Stromal cell of bone marrow (primary cell): Measurements from ENCODE around the gene IMPA2.

Experiments
- DNase-seq: peaks from one replicate; pipeline ENCODE4 v3.0.0-alpha.2; 2012; ENCODE audit warnings: low read depth

IMPA2 gene

DNA sequence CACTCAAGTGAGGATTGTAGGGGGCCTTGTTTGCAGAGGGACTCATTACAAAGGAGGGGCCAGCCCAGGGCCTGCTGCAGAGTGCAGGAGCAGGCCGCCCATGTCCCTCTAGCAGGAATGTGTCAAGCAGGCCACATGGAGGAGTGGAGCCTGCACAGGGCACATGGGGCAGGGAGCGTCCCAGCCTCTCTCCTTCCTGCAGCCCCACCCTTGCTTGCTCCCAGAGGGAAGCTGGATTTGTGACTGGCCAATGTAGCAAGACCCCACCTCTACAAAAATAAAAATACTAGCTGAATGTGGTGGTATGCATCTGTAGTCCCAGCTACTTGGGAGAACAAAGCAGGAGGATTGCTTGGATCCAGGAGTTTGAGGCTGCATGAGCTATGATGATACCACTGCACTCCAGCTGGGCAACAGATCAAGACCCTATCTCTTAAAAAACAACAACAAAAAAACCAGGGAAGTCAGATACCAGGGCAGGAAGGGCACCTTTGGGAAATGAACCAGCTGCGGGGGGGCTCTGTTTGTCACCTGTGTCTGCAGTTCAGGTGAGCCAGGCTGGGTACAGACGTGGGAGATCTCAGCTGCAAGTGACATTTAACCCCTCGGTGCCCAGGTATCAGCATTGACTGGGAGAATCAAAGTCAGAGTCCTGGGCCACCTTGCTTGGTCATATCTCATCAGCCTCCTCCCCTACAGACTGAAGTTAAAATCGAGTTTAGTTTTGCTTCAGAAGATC, 27.7 kb downstream of the IMPA2 start:
- DNase-seq = no peak

GRCh38 chr18:12009581-12010140, 28.4 kb downstream of the IMPA2 start:
- no peak for DNase-seq

GRCh38 chr18:12010187-12010802, 29.0 kb downstream of the IMPA2 start:
- DNase-seq = no peak

- DNase-seq = no peak
Observed at GRCh38 chr18:12011199-12011956, 30.1 kb downstream of the IMPA2 start.

GRCh38 chr18:12011957-12012549, 30.7 kb downstream of the IMPA2 start:
- peak; percentile 50 for DNase-seq

GRCh38 chr18:12012697-12013096, 31.4 kb downstream of the IMPA2 start:
- no peak for DNase-seq

- no peak for DNase-seq
Observed at GRCh38 chr18:12013186-12013916, 32.0 kb downstream of the IMPA2 start.

DNA sequence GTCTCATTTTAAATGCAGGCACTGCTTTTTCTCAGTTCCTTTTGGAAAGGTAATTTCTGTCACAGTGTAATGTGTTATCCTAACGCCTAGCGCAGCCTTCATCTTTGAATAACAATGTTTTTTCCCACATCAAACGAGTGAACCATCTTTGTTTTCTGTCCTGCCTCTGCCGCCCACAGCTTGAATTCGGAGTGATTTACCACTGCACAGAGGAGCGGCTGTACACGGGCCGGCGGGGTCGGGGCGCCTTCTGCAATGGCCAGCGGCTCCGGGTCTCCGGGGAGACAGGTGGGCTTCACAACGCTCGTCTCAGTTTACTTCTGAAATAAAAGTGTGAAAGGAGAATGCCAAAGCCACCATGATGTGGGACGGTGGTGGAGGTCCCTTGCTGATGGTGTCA, 32.8 kb downstream of the IMPA2 start:
- no peak for DNase-seq

DNA sequence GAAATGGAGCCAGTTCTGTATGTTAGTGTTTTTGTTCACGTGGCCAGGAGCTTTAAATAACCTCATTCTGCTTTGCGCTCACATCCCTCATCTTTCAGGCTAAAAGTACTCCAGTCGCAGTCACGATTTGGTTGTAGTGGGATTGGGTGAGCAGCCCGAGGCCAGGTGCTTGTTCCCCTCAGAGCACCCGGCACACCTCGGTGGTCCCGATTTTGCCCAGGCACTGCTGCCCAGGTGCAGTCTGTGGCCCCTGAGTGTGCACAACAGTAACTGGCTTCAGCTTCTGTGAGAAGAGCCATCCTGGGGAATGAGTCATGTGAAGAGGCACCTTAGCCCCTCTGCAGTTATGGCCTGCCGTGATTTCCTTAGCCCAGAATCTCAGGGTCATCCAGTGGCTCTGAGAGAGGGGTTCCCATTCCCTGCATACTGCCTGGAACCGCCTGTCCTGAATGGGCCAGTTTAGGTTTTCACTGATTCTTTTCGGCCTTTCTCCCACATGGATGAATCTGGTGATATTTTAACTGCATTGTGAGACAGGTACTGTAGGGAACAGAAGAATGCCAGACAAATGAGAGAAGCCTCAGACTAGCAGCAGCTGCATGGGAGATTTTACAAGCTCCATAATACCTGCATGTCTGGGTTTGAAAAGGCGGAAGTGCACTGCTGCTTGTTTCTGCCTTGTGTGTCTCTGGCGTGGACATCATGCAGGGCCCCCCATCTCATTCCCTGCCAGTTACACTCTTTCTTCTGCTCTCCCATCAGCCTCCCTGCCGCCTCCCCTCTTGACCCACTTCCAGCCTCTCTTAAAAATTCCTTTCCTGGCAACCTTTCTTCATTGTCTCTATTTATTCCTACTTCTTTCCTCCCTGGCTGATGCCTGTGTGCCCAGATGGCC, 33.5 kb downstream of the IMPA2 start:
- no peak for DNase-seq

GRCh38 chr18:12015416-12016062, 34.2 kb downstream of the IMPA2 start:
- peak; percentile 73 for DNase-seq

DNA sequence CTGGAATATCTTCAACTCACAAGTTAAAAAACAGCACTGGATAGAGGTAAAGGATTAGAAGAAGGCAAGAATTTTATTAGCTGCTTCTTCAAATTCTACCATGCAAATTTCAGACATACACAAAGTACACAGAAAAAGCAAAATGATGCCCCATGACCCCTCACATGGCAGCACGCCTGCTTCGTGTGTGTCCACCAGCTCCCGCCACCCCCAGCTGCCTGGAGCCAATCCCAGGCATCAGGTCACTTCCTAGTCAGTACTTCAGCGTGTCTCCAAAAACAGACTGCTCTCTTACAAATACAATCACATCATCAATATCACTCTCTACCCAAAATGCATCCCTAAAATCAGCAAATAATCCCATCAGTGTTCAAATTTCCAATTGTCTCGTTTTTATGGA, 35.8 kb downstream of the IMPA2 start:
- no peak for DNase-seq

GRCh38 chr18:12018861-12019260, 37.6 kb downstream of the IMPA2 start:
- DNase-seq = no peak

DNA sequence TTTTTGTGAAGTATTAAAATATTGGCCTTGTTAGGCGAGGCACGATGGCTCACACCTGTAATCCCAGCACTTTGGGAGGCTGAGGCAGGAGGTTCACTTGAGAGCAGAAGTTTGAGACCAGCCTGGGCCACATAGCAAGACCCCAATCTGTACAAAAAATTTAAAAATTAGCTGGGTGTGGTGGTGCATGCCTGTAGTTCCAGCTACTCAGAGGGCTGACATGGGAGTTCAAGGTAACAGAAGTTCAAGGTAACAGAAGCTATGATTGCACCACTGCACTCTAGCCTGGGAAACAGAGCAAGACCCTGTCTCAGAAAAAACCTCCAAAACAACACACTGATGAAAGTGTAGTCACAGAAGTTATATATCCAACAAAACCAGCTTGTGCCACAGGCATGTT, 39.8 kb downstream of the IMPA2 start:
- no peak for DNase-seq

- no peak for DNase-seq
Observed at GRCh38 chr18:12021596-12021995, 40.3 kb downstream of the IMPA2 start.

GRCh38 chr18:12023375-12023774, 42.1 kb downstream of the IMPA2 start:
- no peak for DNase-seq

GRCh38 chr18:12026562-12026961, 45.3 kb downstream of the IMPA2 start:
- DNase-seq = no peak

- DNase-seq = no peak
Observed at GRCh38 chr18:12027046-12027445, 45.7 kb downstream of the IMPA2 start.

DNA sequence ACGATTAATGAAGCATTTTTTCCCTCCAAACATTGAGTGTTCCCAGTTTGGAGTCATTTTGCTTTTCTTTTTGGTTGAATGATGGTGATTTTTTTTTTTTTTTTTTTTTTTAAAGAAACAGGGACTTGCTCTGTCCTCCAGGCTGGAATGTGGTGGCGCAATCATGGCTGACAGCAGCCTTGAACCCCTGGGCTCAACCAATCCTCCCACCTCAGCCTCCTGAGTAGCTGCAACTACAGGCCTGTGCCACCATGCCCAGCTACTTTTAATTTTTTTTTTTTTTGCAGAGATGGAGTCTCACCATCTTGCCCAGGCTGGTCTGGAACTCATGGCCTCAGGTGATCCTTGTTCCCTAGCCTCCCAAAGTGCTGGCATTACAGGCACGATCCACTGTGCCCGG, 46.2 kb downstream of the IMPA2 start:
- DNase-seq = no peak

DNA sequence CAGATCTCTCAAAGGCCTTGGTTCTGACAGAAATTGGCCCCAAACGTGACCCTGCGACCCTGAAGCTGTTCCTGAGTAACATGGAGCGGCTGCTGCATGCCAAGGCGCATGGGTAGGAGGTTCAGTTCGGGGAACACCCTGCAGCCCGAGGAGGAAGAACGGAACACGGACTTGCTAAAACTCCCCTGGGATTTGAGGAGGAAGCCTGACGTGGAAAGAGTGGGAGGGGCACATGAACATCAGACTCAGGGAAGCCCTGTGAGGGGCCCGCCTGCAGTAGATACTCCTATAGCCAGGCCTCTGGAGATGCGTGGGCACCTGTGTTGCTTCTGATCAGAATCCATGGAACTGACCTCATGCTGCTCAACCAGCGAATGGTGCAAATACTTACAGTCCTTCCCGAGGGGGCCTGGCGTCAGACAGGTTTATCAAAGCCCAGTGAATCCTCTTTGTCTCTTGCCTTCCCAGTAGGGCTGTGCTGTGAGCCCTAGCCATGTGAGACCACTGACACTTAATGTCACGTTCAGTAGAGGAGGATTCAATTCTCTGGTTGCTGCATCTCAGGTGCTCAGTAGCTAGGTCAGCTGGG, 46.8 kb downstream of the IMPA2 start:
- DNase-seq = no peak

GRCh38 chr18:12028674-12029073, 47.4 kb downstream of the IMPA2 start:
- no peak for DNase-seq
